ENCODE measurements around the gene CCDC80. TPM values are rescaled to one million over a fixed set of nuclear protein-coding genes. Genes with fewer than 3 reads are reported as not detected.

The CCDC80 gene
- polyA plus RNA-seq, 1 experiment: 199 TPM

- no peaks in the 10 kb centered on the region for H3K27me3 ChIP-seq (ENCODE audit: control insufficient read depth, insufficient read depth, low read length)
- CTCF ChIA-PET: no interaction called here
- TF ChIP-seq CTCF (IDR thresholded peaks at IDR 0.05; ENCODE audit: insufficient read depth, low read depth, low read length): no peak
- DNase-seq (ENCODE audit: low read depth): no peak
- POLR2A ChIA-PET: no interaction called here
- H3K36me3 ChIP-seq (ENCODE audit: control insufficient read depth, insufficient read depth, low read length): no peaks in the 10 kb centered on the region
- no peak overlapping the region for H3K4me3 ChIP-seq (ENCODE audit: low read depth, low read length)
Measured at GRCh38 chr3:112555535-112556170, 85.3 kb downstream of the CCDC80 start.

DNA sequence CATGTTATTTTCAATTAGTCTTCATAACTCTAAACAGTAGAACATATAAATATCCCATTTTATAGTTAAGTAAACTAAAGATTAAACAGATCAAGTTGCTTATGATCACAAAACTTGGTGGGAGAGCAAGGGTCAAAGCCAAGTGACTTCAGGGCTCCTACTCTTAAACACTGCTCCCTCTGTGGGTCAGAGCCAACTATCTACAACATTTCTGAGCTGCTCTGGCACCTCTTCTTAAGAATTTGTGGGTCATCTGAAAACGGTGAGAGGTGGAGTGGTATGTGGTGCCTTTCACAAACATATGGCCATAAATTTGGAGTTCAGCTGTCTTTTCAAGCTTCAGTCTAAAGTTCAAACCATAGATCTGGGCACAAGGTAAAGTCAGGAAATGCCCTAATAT, 90.1 kb downstream of the CCDC80 start:
- no peak for DNase-seq (ENCODE audit: low read depth)
- CTCF ChIA-PET: interaction anchor here (0.8 kb wide), 1 partner anchor 9 kb away, joined by 3 read pairs; no protein-coding TSS in a partner anchor

More for the DNA sequence above, 90.1 kb downstream of the CCDC80 start:
- no peak overlapping the region for H3K4me3 ChIP-seq (ENCODE audit: low read depth, low read length)
- peaks cover 2% of the 10 kb centered on the region for H3K36me3 ChIP-seq (ENCODE audit: control insufficient read depth, insufficient read depth, low read length)
- no peak for TF ChIP-seq CTCF (IDR thresholded peaks at IDR 0.05; ENCODE audit: insufficient read depth, low read depth, low read length)
- no peaks in the 10 kb centered on the region for H3K27me3 ChIP-seq (ENCODE audit: control insufficient read depth, insufficient read depth, low read length)
- POLR2A ChIA-PET: no interaction called here

Other genes with a start within 250 kb of the CCDC80 start
- not detected in 2 replicates for gene BTLA, start 141.7 kb downstream of the CCDC80 start, polyA plus RNA-seq (2011; rRNA removed)
- 29.6 and 51.4 TPM in 2 replicates for gene ATG3, start 79.2 kb downstream of the CCDC80 start, polyA plus RNA-seq (2011; rRNA removed)
- gene SLC35A5, start 79.1 kb downstream of the CCDC80 start, polyA plus RNA-seq (2011; rRNA removed): 29.4 and 57.7 TPM in 2 replicates
- gene CD200R1L, start 205.7 kb upstream of the CCDC80 start, polyA plus RNA-seq (2011; rRNA removed): not detected in 2 replicates